ENCODE data around the gene CDCA8.
"Not testable (repeated sequence)": the region's sequence is repeated elsewhere in the genome, so short reads cannot be mapped to it uniquely, and the experiment has no call there.

CDCA8 gene

DNA sequence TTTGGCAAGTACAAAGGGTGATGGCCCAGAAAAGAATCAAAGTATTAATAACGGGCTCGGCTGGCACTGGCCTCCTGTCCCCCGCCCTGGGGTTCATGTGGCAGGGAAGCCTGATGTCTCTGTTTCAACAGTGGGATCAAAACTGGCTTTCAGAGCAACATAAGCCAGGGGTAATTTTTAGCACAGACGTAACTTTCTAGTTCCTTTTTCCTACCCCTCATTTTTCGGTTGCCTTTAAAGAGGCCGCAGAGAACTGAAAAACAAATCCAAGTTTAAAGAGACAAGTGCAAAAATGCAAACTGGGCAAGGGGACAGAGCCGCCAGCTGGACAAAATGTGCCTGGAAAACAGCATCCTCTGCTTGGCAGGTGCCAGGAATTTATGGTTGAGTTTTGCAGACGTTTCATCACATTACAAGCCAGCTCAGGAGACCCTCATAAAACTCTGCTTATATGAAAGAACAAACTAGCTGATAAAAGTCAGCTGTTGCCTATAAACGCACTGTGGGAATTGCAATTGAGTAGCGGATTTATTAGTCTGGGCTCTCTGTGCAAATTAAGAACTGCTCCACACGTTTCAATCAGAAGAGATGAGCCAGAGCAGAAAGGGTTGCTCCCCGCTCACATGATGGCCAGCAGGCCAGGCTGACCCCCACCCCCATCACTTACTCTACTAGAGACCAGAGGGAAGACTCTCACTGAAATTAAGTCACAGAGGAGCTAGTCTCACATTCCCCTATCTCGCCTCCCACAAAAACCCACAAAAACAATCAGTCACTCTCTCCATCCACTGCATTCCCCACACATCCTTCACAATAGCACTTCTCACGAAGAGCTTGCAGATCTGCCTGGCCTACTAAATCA, 15.8 kb upstream of the CDCA8 start:
- peak; percentile 34 for DNase-seq

DNA sequence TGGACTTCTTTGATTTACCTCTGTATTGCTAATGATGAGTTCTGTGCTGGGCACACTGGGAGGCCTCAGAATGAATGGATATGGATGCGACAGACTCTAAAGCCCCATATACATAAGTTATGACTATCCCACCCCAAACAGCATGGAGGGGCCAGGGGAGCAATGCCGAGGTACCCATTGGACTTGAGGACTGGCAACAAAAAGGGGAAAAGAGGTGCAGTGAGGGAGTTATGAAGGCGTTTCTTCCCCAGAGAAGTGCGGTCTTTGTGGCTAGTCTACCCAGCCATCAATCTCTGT, 15.2 kb upstream of the CDCA8 start:
- DNase-seq = no peak

DNA sequence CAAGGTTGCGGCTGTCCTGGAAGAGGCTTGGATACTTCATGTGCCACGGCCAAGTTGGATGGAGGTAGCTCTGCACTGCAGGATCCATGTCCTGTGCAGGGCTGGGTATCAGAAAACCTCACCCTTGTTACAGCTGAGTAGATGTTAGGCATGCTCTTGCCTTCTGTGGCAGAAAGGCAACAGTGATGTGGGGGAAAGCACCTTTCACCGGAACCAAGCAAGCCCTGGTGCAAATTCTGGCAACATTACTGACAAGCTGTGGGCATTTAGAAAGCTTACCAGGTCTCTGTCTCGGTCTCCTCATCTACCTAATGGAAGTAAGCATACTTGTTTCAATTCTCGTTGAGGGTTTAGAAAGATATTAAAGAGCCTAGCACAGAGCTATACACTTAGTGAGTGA, 14.5 kb upstream of the CDCA8 start:
- DNase-seq = no peak

DNA sequence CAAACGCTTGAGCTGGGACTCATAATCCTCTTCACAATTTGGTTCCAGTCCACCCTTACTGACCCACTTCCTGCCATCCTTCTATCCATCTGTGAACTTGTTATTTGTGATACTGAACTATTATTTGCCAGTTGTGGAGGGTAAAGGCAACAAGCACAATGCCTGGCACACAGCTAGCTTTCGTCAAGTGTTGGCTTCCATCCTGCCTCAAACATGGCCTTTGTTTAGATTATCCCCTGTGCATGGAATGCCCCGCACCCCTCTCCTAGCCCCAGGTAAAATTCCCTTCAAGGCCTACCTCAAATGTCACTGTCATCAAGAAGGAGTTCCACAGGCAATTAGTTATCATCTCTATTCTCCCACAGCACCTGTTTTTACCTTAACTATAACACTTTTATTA, 11.4 kb upstream of the CDCA8 start:
- no peak for DNase-seq

DNA sequence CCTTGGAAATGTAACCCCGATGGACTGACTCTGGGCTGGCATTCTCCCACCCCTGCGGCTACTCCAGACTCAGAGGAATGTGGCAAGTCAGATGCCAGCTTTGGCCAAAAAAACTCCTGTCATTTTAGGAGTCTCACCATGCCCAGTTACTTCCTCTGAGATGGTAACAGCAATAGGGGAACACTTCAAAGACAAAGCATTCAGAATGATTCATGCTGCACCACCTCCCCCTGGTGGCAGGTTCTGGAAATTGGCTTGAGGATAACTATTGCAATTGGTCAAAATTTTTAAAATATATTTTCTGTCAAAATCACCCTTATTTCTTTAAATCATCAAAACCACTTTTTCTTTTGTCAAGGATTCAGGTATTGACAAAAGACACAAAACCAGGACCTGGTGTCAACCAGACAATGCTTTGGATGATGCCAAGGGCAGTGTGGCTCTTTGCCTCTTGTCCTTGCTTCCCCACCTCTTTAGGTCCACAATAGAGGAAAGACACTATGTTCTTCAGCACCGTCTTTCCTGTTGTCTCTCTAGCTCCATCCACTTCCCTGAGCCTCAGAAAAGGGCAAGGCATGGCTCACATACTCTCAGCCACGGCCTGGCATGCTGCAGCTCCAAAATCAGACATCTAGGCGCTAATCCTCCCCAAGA, 9.9 kb upstream of the CDCA8 start:
- peak; percentile 75 for DNase-seq

DNA sequence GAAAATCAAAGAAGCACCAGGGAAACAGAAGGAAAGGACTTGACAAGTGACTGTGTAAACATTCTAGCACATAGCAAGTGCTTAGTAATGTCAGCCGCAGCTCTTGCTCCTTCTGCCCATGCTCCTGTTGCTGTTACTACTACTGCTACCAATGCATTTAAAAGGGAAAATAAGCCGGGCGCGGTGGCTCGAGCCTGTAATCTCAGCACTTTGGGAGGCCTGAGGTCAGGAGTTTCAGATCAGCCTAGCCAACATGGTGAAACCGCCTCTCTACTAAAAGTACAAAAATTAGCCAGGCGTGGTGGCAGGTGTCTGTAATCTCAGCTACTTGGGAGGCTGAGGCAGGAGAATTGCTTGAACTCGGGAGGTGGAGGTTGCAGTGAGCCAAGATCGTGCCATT, 8.1 kb upstream of the CDCA8 start:
- not testable (repeated sequence) for DNase-seq

DNA sequence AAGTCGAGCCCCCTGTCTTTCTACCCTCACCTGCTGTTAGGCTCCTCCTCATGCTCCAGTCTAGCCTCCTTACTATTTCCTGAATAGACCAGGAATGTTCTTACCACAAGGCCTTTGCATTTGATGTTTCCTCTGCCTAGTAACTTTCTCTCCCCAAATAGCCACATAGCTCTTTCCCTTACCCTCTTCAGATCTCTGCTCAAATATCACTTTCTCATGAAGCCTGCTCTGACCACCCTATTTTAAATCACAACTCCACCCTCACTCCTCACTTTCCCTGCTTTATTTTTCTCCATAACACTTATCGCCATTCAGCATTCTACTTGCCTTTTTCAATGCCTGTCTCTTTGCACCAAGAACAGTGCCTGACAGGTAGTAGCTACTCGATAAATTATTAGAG, 6.6 kb upstream of the CDCA8 start:
- DNase-seq = no peak

DNA sequence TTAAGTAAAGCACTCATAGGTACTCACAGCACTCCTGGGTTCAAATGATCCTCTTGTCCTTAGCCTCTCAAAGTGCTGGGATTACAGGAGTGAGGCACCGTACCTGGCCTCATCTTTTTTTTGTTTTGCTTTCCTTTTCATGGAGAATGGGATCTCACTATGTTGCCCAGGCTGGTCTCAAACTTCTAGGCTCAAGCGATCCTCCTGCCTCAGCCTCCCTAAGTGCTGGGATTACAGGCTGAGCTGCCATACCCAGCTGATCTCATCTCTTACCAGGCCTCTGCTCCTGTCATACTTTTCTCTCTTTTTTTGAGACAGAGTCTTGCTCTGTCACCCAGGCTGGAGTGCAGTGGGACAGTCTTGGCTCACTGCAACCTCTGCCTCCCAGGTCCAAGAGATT, 4.6 kb upstream of the CDCA8 start:
- not testable (repeated sequence) for DNase-seq

DNA sequence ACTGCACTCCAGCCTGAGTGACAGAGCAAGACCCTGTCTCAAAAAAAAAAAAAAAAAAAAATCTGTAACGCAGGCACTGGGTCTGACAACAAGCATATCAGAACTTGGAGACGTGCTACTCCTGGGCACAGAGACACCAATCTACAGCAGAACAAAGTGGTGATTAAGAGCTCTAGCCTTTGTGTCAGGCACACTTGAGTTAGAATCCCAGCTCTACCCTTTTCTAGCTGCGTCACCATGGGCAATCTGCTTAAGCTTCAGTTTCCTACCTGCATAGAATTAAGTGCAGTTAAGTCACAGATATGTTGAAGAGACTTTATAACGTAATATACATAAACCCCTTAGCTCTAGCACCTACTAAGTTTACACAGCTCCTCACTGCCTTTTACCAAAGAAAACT, 3.4 kb upstream of the CDCA8 start:
- DNase-seq = no peak

DNA sequence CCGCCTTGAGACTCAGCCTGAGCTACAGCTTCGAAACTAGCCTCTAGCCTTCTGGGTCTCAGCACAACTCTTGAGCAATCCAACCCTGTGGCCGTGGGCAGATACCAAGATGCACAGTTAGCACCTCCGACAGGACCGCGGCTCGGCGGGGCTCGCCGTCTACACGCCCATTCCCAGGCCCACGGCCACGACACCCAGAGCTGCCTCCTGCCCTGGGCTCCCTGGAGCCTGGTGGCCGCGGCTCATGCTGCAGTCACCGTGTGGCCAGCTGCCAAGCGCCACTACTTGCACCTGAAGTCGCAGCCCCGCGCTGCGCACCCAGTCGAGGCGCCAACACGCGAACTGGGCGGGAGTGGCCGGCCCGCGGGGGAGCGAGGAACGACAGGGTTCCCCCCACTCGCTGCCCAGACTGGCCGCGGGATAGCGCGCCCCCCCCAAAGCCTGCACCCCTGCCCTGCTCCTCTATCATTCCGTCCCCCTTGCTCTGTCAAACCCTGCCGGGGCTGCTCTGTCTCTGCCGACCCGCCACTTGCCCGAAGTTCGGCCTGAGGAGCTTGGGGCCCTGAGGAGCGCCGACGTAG, 729 bp upstream of the CDCA8 start:
- no peak for DNase-seq

DNA sequence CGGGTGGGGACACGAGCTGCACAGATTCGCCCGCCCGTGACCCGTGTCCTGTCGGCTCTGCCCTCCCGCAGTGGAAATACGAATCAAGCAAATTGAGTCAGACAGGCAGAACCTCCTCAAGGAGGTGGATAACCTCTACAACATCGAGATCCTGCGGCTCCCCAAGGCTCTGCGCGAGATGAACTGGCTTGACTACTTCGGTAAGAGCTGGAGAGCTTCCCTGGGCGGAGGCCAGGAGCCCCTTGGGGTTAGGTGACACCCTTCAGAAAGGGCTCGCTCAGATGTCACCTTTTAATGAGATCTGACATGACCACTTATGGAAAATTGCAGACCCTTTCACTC, 489 bp downstream of the CDCA8 start:
- DNase-seq = no peak

DNA sequence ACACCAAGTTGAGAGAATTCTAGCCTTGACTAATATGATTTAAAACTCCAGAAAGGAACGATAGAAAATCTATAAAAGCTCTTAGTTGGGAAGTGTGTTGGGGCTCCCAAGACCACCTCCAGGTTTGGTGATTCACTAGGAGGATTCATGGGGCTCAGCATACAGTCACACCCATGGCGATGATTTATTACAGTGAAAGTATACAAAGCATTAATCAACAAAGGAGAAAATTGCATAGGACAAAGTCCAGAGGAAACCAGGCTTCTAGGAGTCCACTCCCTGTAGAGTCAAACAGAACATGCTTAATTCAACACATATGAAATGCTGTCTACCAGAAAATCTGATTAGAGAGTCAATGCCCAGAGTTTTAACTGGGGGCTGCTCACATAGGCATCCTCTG, 4.8 kb downstream of the CDCA8 start:
- DNase-seq = no peak

DNA sequence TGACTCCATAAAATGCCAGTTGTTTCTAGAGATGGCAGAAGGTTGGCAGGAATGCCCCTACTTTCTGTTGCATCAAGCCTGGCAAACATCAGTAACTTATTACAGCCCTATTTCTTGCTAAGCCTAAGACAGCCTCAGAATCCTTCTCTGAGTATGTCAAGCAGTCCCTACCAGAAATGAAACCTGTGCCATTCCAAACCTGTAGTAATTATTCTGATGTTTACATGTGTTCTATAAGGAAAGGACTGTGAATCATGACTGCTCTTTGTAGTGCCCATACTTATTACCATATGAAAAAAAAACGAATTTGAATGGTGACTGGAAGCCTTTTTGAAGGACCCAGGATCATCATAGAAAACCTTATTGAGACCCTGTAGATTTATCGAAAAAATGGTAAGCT, 5.4 kb downstream of the CDCA8 start:
- no peak for DNase-seq

DNA sequence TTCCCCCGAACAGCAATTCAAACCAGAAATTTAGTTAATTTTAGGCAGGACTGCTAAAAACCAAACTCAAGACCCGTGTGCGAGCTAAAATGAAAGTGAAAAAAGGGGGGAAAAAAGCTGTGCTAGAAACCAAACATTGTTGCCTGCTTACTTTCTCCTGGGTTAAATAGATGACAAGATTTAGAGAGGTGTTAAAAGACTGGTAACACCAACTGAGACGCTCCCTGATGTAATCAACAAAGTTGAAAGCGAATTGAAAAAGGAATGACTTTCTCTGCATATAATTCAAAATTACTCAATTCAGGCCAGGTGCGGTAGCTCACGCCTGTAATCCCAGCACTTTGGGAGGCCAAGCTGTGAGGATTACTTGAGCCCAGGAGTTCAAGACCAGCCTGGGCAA, 6.8 kb downstream of the CDCA8 start:
- no peak for DNase-seq

DNA sequence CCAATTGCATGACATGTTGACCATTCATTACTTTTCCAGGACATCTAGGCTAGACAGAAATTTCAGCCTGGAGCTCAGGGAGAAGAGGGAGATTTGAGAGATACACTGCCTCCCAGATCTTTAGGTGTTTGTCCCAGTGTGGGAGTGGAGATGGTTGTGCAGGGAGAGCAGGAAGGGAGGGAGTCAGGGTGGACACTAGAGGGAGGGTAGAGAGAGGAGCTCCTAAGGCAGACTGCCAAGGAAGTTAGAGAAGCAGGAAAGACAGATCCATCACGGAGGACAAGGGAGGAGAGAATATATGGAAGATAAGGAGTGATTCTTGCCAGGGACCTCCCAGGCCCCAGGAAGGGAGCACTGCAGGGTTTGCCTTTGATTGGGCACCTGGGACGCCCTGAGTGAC, 8.7 kb downstream of the CDCA8 start:
- DNase-seq = no peak

DNA sequence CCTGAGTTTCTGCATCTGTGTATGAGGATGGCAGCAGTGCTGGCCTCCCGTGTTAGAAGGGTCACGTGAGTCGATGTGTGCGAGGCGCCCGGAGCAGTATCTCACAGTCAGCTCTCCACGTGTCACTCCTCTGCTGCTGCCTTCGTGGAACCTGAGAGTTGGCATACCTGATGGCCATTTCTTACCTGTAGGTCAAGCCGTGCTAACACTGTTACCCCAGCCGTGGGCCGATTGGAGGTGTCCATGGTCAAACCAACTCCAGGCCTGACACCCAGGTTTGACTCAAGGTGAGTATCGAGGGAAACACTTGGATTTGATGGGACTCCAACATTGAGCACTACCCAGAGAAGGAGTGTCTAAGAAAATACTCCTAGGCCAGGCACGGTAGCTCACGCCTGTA, 10.7 kb downstream of the CDCA8 start:
- DNase-seq = no peak

DNA sequence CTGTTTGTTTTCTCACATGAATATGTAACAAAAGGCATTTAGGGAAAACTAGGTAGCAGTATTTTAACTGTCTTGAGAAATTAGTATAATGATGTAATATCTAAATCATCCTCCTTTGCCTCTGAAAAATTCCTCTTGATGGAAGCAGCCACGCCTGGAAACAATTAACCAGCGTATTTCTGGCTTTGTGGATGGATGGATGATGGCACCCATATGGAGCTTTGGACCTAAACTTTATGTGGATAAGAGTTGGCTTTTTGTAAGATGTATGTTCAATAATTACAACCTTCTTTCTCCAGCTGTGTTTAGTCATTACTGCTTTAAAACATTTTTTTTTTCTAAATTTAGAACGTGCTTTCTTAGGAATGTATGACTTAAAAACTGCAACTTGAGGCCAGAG, 12.7 kb downstream of the CDCA8 start:
- DNase-seq = no peak

DNA sequence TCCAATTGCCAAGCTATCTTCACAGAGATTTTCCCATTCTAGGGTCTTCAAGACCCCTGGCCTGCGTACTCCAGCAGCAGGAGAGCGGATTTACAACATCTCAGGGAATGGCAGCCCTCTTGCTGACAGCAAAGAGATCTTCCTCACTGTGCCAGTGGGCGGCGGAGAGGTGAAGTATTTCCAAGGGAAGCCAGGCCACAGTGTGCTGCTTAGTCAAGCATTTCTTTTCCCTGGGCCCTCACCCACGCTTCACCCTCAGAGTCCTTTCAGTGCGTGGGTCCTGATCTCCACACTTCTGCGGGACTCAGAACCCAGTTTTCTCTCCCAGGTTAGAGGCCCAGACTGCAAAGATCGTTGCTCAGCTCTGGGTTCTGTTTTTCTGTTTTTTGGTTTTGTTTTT, 13.1 kb downstream of the CDCA8 start:
- no peak for DNase-seq

DNA sequence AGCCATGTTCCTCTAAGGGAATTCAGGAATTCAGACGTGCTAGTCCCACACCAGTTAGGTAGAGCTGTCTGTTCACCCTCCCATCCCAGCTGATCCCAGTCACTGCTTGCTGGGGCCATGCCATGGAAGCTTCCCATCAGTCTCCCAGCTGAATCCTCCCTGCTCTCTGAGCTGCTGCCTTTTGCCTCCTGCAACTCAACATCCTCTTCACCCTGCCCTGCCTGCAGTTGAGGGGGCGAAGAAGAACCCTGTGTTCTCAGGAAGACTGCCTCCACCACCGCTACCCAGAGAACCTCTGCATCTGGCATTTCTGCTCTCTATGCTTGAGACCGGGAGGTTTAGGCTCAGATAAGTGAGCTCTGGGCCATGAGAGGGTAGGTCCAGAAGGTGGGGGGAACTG, 16.2 kb downstream of the CDCA8 start:
- DNase-seq = no peak

DNA sequence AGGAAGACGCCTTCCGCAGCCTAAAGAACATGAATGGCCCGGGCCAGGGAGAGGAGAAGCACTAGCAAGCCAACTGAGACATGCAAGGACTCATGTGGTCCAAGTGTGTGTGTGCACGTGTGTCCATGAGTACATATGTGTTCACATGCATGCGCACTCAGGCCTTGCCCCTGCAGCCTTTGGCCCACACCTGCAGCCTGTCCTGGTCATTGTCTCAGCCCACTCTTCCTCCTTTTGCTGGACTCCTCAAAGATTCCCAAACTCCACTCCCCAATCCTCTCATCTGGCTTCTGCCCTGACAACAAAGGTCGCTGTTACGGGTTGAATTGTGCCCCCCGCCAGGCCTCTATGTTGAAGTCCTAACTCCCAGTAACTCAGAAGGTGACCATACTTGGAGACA, 21.9 kb downstream of the CDCA8 start:
- no peak for DNase-seq

DNA sequence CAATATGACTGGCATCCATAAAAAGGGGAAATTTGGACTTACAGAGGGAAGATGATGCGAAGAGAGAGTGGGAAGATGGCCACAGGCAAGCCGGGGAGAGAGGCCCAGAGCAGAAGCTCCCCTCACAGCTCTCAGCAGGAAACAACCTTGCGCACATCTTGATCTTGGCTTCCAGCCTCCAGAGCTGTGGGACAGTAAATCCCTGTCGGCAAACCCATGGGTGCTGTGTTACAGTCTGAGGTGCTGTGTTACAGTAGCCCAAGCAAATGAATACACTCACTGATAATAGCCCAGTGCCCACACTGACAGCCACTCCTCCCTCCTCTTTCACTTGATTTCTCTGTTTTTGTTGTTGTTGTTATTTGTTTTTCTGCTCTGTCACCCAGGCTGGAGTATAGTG, 22.4 kb downstream of the CDCA8 start:
- DNase-seq = no peak

DNA sequence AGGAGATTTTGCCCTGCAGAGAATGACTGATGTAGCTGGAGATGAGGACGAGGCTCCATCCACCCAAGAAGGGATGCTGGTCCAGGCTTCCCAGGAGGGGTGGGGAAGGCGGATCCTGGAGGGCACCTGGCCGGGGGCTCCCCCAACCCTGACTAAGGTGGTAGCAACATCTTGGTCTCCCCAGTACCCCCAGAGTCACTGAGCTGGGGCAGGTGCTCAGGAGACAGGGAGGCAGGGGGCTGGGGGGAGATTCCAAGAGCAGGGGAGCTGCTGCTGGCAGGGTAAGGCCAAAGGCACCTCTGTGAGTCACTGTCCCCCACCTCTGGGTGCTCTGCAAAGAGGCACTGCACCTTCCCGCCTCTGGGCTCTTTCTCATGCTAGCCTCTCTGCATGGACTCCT, 24.0 kb downstream of the CDCA8 start:
- DNase-seq = no peak

DNA sequence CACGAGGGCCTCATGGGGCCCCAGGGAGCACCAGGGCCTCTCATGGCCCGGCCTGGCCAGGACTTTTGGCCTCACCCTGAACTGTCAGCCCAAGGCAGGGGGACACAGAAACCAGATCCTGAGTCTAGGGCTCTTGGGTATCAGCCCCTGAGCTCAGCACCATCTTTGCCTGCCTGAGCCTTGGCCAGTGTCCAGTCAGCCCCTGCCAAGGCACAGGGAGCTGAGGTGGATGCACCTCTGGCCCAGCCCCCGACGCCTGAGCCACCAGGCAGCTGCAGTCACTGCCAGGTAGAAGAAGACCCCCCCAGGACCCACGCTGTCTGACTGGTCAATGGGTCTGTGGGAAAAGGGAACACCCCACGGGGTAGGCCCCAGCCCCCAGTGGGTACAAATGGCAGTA, 25.3 kb downstream of the CDCA8 start:
- DNase-seq = no peak

DNA sequence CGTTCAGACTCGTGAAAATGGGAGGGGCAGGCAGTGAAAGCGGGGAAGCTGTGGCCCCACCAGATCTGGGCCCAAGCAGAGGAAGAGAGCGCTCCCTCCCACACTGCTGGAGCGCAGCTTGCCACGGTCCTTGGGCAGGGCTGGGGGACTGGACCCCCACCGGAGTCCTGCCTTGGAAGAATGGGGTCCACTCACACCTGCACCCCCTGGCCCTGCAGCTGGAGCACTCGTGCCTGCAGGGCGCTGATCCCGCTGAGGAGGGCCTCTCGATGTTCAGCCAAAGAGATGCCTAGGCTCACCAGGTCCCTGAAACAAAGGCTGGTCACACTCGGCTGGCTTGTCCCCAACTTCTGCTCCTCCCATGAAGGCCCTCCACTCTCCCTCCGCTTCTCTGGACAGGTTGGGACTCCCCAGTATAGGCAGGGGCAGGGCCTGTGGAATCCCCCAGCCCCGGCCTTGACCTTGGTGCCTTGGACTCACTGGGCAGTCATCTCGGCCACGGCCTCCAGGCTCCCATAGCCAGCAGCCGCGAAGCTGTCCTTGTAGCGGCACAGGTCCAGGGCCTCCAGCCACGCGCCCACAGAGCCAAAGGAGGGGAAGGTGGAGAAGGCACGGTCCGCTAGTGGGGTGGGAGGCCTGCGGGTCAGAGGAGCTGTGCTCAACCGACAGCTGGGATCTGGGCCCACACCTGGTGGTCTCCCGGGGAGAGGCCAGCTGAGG, 26.0 kb downstream of the CDCA8 start:
- no peak for DNase-seq

Data from midbrain (tissue), 1 donor.